CD4-positive, alpha-beta T cell treated with Interleukin-15 for 4 hours (primary cell): ENCODE results near the gene AVPI1.
A peak's percentile ranks its signal among the peaks of the same experiment; 100 is the strongest.

Experiments
- DNase-seq: peaks from one replicate; pipeline ENCODE4 v3.0.0-alpha.2; 2020; ENCODE audit warnings: low spot score

AVPI1 gene, protein sequence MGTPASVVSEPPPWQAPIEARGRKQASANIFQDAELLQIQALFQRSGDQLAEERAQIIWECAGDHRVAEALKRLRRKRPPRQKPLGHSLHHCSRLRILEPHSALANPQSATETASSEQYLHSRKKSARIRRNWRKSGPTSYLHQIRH

GRCh38 chr10:97686962-97687784 lies at the start of gene AVPI1:
Gene AVPI1, minus strand, starts transcription at chr10:97687241. Its CDS starts 7,336 bp downstream, at chr10:97679905.
- peak; percentile 93 for DNase-seq

- no peak for DNase-seq
These were observed 49.4 kb upstream of the AVPI1 start for GRCh38 chr10:97736403-97736901.

GRCh38 chr10:97734021-97734420 lies 47.0 kb upstream of the AVPI1 start:
- no peak for DNase-seq

DNA sequence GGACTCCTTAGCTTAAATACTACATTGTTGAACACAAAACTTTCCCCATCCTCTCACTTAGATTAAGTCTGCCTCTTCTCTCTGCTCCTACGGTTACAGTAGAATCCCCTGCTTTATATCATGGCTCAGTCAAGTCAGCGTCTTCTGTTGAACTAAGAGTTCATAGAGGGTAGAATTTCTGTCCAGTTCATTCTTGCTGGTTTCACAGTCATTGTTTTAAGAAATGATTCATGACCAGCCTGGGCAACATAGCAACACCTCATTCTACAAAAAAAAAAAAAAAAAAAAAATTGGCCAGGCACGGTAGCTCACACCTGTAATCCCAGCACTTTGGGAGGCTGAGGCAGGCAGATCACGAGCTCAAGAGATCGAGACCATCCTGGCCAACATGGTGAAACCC lies 46.2 kb upstream of the AVPI1 start:
- DNase-seq: no peak

GRCh38 chr10:97732052-97732359 lies 45.0 kb upstream of the AVPI1 start:
- no peak for DNase-seq

DNA sequence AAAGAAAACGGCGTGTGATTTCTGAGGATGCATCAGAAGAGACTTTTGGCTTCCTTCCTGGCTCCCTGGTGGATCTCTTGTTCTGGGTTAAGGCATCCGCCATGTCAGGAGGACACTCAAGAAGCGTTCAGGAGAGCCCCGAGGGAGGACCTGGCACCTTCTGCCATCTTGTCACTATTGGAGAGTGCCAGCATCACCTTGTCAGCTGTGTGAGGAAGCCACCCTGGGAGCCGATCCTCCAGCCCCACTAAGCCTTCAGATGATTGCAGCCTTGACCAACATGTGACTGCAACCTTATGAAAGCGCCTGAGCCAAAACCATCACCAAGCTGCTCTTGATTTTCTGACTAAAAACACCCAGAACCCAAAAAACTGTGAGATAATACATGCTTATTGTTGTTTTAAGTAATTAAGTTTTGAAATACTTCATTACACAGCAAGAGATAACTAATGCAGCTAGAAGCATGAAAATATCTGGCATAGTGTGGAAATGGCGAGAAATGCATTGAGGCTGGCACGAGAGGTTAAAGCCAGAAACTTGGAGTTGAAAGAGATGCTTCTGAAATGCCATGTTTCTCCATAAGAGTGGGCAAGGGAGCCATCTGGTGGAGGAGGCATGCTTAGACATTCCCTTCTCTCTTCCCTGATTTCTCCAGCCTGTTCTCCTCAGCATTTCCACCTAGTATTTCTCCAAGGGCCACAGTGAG lies 44.5 kb upstream of the AVPI1 start:
- peak; percentile 58 for DNase-seq

- no peak for DNase-seq
These were observed 42.0 kb upstream of the AVPI1 start for GRCh38 chr10:97729014-97729413.

GRCh38 chr10:97726636-97727178 lies 39.7 kb upstream of the AVPI1 start:
- DNase-seq: no peak

DNA sequence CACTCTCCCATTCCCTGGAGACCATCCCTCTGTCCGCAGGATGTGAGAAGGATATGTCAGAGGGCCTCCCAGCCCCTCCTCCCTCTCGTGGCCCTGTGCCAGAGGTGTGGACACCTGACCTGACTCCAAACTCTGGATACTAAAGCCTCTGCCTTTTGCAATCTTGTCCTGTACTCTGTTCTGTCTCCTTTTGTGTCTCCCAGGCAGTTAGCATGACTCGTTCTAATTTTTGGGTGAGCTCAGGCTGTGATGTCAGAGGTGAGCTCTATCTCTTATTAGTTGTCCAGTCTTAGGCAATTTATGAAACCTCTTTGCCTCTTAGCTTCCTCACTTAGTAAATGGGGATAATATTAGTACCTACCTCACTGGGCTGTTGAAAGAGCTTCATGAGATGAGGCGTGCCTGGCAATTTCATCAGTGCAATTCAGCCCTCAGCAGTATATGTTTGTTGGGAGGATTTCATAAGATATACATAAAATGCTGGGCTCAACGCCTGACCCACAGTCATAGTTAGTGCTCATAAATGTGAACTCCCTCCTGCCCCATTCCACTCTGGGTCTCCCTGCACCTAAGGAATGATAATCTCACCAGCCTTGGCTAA lies 37.4 kb upstream of the AVPI1 start:
- DNase-seq: no peak

DNA sequence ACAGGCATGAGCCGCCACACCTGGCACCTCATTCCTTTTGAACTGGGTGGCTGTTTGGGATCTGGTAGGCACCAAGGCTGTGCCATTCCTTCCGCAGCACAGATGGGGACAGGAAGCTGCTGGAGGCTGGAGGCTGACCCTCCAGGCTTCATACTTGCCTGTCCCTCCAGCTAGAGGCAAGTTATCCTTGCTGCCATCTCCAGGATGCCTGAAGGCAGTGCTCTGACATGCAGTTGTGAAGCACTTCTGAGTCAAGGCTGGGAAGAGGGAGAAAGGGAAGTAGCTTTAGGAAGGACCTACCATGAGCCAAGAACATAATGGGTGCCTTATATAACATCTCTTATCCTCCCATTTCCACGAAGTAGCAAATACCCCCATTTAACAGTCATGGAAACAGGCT lies 36.0 kb upstream of the AVPI1 start:
- no peak for DNase-seq

DNA sequence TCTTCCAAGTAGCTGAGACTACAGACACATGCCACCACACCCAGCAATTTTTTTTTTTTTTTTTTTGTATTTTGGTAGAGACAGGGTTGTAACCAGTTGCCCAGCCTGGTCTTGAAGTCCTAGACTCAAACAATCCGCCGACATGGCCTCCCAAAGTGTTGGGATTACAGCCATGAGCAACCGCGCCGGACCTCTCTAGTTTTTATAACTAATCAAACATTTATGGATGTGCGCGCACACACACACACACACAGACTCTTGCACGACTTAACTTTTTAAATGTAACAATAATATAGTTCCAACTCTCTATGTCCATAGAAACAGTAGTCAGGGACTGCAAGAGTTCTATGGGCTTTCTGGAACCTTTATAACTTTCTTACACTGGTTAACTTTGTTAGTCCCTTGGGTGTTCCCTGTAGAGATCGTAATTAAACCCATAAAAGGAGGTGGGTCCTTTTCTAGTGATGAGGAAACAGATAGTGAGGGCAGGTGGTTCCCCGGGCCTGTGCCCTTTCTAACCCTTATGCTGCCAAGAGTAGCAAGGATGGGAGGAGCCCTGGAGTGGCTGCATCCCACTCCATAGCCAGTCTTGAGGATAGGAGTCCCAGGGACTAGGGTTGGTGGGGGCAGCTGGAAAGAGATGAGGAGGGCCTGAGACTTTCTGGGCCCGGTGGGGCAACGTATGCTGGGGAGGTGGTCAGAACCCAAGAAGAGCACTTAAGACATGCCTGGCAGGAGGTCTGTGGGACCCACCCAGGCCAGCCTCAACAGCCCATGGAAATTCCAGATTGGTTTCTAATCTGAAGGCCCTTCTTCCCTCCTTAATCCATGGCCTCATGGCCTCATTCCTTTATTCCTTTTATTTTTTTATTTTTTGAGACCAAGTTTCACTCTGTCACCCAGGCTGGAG lies 35.1 kb upstream of the AVPI1 start:
- no peak for DNase-seq

GRCh38 chr10:97719602-97720001 lies 32.6 kb upstream of the AVPI1 start:
- DNase-seq: no peak

- DNase-seq: no peak
These were observed 31.7 kb upstream of the AVPI1 start for GRCh38 chr10:97718659-97719142.

DNA sequence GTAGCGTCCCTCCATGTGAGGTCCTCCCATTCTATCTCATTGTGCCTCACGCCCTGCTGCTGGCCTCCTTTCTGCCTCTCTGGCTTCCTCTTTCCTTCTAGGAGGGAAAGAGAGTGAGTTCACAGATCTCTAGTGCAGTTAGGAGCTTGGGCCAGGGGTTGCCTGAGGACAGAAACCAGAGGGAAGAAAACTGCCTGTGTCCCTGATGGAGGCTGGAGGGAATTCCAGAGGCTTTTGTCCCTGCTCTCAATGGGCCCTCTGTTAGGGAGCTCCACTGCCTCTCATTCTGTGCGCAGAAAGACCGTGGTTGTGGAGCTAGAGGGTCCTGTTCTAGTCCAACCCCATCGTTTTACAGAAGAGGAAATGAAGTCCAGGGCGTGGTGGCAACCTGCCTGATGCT lies 31.1 kb upstream of the AVPI1 start:
- no peak for DNase-seq

- DNase-seq: no peak
These were observed 30.6 kb upstream of the AVPI1 start for GRCh38 chr10:97717627-97718026.

- no peak for DNase-seq
These were observed 28.3 kb upstream of the AVPI1 start for GRCh38 chr10:97715259-97715874.

DNA sequence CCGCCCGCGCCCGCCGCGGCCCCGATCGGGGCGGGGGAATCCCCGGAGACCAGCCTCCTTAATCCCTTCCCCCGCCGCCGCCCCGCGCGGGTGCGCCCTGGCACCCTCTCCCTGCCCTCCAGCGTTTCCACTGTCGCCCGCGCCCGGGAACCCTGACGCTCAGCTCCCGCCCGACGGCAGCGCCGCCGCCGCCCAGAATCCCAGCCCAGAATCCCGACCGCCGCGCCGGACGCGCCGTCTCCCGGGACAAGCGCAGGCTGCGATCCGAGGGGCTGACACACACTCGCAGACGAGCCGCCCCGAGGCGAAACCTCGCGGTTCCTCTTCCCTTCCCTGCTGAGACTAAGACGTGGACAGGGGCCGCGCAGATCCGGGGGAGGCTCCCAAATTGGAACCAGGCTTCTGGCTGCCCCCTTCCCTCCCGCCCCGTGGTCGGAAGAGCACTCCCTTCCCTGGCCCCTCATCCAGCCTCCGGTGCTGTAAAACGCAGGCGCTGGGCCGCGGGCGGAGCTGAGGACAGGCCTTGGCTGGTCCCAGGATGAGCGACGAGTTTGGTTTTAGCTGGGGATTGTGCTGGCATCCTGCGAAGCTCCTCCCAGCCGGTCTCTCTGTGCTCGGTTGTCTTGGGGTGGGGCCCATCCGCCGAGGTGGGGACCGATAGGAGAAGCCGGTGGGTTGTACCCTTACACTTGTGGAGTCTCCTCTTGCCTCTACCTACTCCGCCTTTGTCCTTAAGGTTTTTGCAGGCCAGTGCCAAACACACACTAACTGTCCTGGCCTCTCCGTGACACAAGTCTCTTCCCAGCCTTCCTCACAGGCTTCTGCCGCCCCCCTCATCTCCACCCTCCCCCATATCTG lies 27.6 kb upstream of the AVPI1 start:
- DNase-seq: no peak

GRCh38 chr10:97713826-97714400 lies 26.9 kb upstream of the AVPI1 start:
- DNase-seq: peak; percentile 45

- DNase-seq: no peak
These were observed 26.3 kb upstream of the AVPI1 start, which contains the start of gene MARVELD1 for GRCh38 chr10:97713339-97713825. Gene MARVELD1, plus strand, starts transcription at chr10:97713730. Its CDS starts 147 bp downstream, at chr10:97713877.
